HL-60/S4 treated with phorbol 12-myristate 13-acetate at 8.2 ng/mL for 4 days and 3 days (cell line): ENCODE data around the gene PPP1R14C.

ENCODE experiments used
- in situ Hi-C: fragments of 300-500 bp; cut with MboI; formaldehyde crosslinking; loops from 2 replicates; pipeline ENCODE4 v1.15.0; 2022; ENCODE audit warnings: low sequenced_read_pairs

Gene PPP1R14C

GRCh38 chr6:150243620-150244314, 100.9 kb downstream of the PPP1R14C start:
- in situ Hi-C loops: no loop called here

- in situ Hi-C loops: no loop called here
Observed at GRCh38 chr6:150245148-150245935, 102.5 kb downstream of the PPP1R14C start.

- in situ Hi-C loops: no loop called here
Observed at GRCh38 chr6:150247803-150248202, 105.0 kb downstream of the PPP1R14C start.

- in situ Hi-C loops: no loop called here
Observed at GRCh38 chr6:150248300-150248699, 105.5 kb downstream of the PPP1R14C start.

- in situ Hi-C loops: no loop called here
Observed at GRCh38 chr6:150249261-150249660, 106.4 kb downstream of the PPP1R14C start.

- in situ Hi-C loops: no loop called here
Observed at GRCh38 chr6:150250826-150251225, 108.0 kb downstream of the PPP1R14C start.

GRCh38 chr6:150251566-150252186, 108.8 kb downstream of the PPP1R14C start:
- in situ Hi-C loops: no loop called here

- in situ Hi-C loops: no loop called here
Observed at GRCh38 chr6:150252714-150253444, 110.0 kb downstream of the PPP1R14C start.

- in situ Hi-C loops: no loop called here
Observed at GRCh38 chr6:150253489-150253888, 110.6 kb downstream of the PPP1R14C start.

GRCh38 chr6:150254770-150255169, 111.9 kb downstream of the PPP1R14C start:
- in situ Hi-C loops: no loop called here

GRCh38 chr6:150255840-150256239, 113.0 kb downstream of the PPP1R14C start:
- in situ Hi-C loops: no loop called here

GRCh38 chr6:150256618-150257272, 113.9 kb downstream of the PPP1R14C start:
- in situ Hi-C loops: no loop called here

- in situ Hi-C loops: no loop called here
Observed at GRCh38 chr6:150258381-150258780, 115.5 kb downstream of the PPP1R14C start.

GRCh38 chr6:150260931-150261330, 118.1 kb downstream of the PPP1R14C start:
- in situ Hi-C loops: no loop called here

- in situ Hi-C loops: no loop called here
Observed at GRCh38 chr6:150261997-150262697, 119.3 kb downstream of the PPP1R14C start.

- in situ Hi-C loops: no loop called here
Observed at GRCh38 chr6:150263765-150264404, 121.0 kb downstream of the PPP1R14C start.

- in situ Hi-C loops: no loop called here
Observed at GRCh38 chr6:150266309-150266708, 123.5 kb downstream of the PPP1R14C start.

GRCh38 chr6:150266963-150267685, 124.3 kb downstream of the PPP1R14C start:
- in situ Hi-C loops: no loop called here
